Measurements from ENCODE around the gene SPTY2D1.
"Not testable (repeated sequence)": the region's sequence is repeated elsewhere in the genome, so short reads cannot be mapped to it uniquely, and the experiment has no call there.

Gene SPTY2D1

GRCh38 chr11:18617688-18618341, 16.3 kb downstream of the SPTY2D1 start:
- no peak for DNase-seq (ENCODE audit: low spot score)

- DNase-seq (ENCODE audit: low spot score) = no peak
These were observed 18.3 kb downstream of the SPTY2D1 start for GRCh38 chr11:18615628-18616392.

- no peak for DNase-seq (ENCODE audit: low spot score)
These were observed 19.5 kb downstream of the SPTY2D1 start for GRCh38 chr11:18614667-18615066.

GRCh38 chr11:18612394-18612793, 21.7 kb downstream of the SPTY2D1 start:
- DNase-seq (ENCODE audit: low spot score) = no peak

- no peak for DNase-seq (ENCODE audit: low spot score)
These were observed 22.9 kb downstream of the SPTY2D1 start for GRCh38 chr11:18611196-18611595.

GRCh38 chr11:18608376-18608775, 25.8 kb downstream of the SPTY2D1 start:
- DNase-seq (ENCODE audit: low spot score) = no peak

- no peak for DNase-seq (ENCODE audit: low spot score)
These were observed 33.1 kb downstream of the SPTY2D1 start for GRCh38 chr11:18600915-18601569.

GRCh38 chr11:18599739-18600230, 34.4 kb downstream of the SPTY2D1 start, which contains the start of gene MISFA:
Gene MISFA (plus strand): TSS chr11:18599789. CDS start chr11:18599929, 140 bp downstream.
- DNase-seq (ENCODE audit: low spot score) = no peak

- no peak for DNase-seq (ENCODE audit: low spot score)
These were observed 39.0 kb downstream of the SPTY2D1 start for GRCh38 chr11:18594999-18595749.

- not testable (repeated sequence) for DNase-seq (ENCODE audit: low spot score)
These were observed 40.1 kb downstream of the SPTY2D1 start for GRCh38 chr11:18594088-18594487.

- DNase-seq (ENCODE audit: low spot score) = no peak
These were observed 43.6 kb downstream of the SPTY2D1 start for GRCh38 chr11:18590571-18590970.

GRCh38 chr11:18588297-18589252, 45.6 kb downstream of the SPTY2D1 start, which contains the start of gene UEVLD:
Gene UEVLD (minus strand): TSS chr11:18588734. CDS start chr11:18588654, 80 bp downstream.
- DNase-seq (ENCODE audit: low spot score) = peak; percentile 88

- no peak for DNase-seq (ENCODE audit: low spot score)
These were observed 52.3 kb downstream of the SPTY2D1 start for GRCh38 chr11:18581825-18582224.

GRCh38 chr11:18580113-18580766, 53.9 kb downstream of the SPTY2D1 start:
- no peak for DNase-seq (ENCODE audit: low spot score)

GRCh38 chr11:18578975-18579598, 55.1 kb downstream of the SPTY2D1 start:
- DNase-seq (ENCODE audit: low spot score) = no peak

GRCh38 chr11:18575361-18575760, 58.8 kb downstream of the SPTY2D1 start:
- no peak for DNase-seq (ENCODE audit: low spot score)

GRCh38 chr11:18567081-18567480, 67.1 kb downstream of the SPTY2D1 start:
- DNase-seq (ENCODE audit: low spot score) = no peak

GRCh38 chr11:18566406-18566805, 67.7 kb downstream of the SPTY2D1 start:
- no peak for DNase-seq (ENCODE audit: low spot score)

- DNase-seq (ENCODE audit: low spot score) = no peak
These were observed 70.0 kb downstream of the SPTY2D1 start for GRCh38 chr11:18564149-18564548.
